Natural killer cell (primary cell): Measurements from ENCODE around the gene CLDN18. TPM values are rescaled to one million over a fixed set of nuclear protein-coding genes. Genes with fewer than 3 reads are reported as not detected.

Experiments
- ATAC-seq, 3 donors: fragments of 150-1000 bp in 2 of 3; fragments of 200-7000 bp in 1 of 3; cut with Tn5 transposase; 1 replicate in 1 of 3; 2 replicates in 2 of 3; pipeline ENCODE4 v1.10.0; 2021; ENCODE audit warnings: mild to moderate bottlenecking in 2 of 3, moderate library complexity in 2 of 3
- DNase-seq, 2 donors: peaks; one replicate each; pipeline versions ENCODE4 v3.0.0 to v3.0.0-alpha.2; 2013 to 2021; ENCODE audit warnings: mixed read lengths in 1 of 2
- H3K27ac ChIP-seq: one replicate; pipeline ENCODE4 v1.5.1; 2013; ENCODE audit warnings: mild to moderate bottlenecking, low read length
- H3K27me3 ChIP-seq: one replicate; pipeline ENCODE4 v1.6.1; 2013; ENCODE audit warnings: low read length; ENCODE audit not compliant: control insufficient read depth, insufficient read depth
- H3K36me3 ChIP-seq: one replicate; pipeline ENCODE4 v1.6.1; 2013; ENCODE audit warnings: low read length; ENCODE audit not compliant: control insufficient read depth, insufficient read depth
- H3K4me1 ChIP-seq: one replicate; pipeline ENCODE4 v1.6.1; 2013; ENCODE audit warnings: low read length; ENCODE audit not compliant: control insufficient read depth, insufficient read depth
- H3K4me3 ChIP-seq: one replicate; pipeline ENCODE4 v1.5.1; 2013; ENCODE audit warnings: low read length
- H3K9me3 ChIP-seq: one replicate; pipeline ENCODE4 v1.6.1; 2013; ENCODE audit warnings: low read length; ENCODE audit not compliant: control insufficient read depth, insufficient read depth
- H3K27ac Mint-ChIP-seq, 2 donors: one replicate each; pipeline ENCODE4 v1.8.0; 2022; ENCODE audit warnings: mild to moderate bottlenecking in 2 of 2, mixed read lengths in 2 of 2, moderate library complexity in 1 of 2
- H3K27me3 Mint-ChIP-seq, 2 donors: one replicate each; pipeline ENCODE4 v1.8.0; 2022; ENCODE audit warnings: low read depth in 2 of 2, mixed read lengths in 2 of 2
- H3K36me3 Mint-ChIP-seq: one replicate; pipeline ENCODE4 v1.8.0; 2022; ENCODE audit warnings: mixed read lengths
- H3K4me1 Mint-ChIP-seq, 2 donors: one replicate each; pipeline ENCODE4 v1.8.0; 2022; ENCODE audit warnings: mixed read lengths in 2 of 2
- H3K4me3 Mint-ChIP-seq: one replicate; pipeline ENCODE4 v1.8.0; 2022; ENCODE audit warnings: mild to moderate bottlenecking, moderate library complexity, mixed read lengths
- H3K9me3 Mint-ChIP-seq, 2 donors: one replicate each; pipeline ENCODE4 v1.8.0; 2022; ENCODE audit warnings: mixed read lengths in 2 of 2
- WGBS: methylation state at CpG from one replicate; pipeline ENCODE4 v1.1.7; 2013; ENCODE audit warnings: missing lambda C conversion rate; ENCODE audit not compliant: insufficient coverage; 5-methylcytosine and 5-hydroxymethylcytosine counted together
- intact Hi-C: fragments of 100-400 bp; cut with micrococcal nuclease; formaldehyde crosslinking; loops from one replicate; pipeline ENCODE4 v1.14.2; 2022
- total RNA-seq, 4 donors: library from RNA; stranded (reverse); fragments of 120-200 nt in 1 of 4; gene quantifications; one replicate each; pipeline versions ENCODE4 v1.2.3 to v1.2.4, GENCODE V29; 2013 to 2022
- TF ChIP-seq, protein P1 (sequence below): fragments of 200-600 bp; IDR thresholded peaks from one replicate; pipeline ENCODE4 v1.8.0; 2022; ENCODE audit warnings: antibody characterized with exemption

CLDN18 gene
- total RNA-seq, 3 donors from 2014 or later (not counting 1 experiment from before 2014, with no cell fraction given): not detected

DNA sequence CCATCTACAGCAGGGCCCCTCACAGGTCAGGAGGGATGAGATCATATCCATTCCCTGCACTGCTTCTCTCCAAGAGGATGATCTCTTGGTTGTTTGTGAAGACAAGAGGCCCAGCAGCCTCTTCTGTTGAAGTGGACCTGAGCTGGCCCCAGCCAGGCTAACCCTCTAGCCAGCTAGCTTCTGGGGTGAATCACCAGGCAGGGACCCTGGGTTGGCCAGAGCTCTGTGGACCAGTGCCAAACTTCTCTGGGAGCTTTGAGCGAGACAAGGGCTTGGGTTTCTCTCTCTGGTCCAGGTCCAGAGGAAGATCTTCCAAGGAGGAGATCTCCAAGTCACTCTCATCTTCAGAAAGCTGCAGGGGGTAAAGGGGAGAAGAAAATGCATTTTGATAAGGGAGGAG lies 52.7 kb downstream of the CLDN18 start:
- H3K27me3 ChIP-seq: no peaks in the 10 kb centered on the region
- H3K27ac ChIP-seq: no peak overlapping the region
- TF ChIP-seq, protein P1, sequence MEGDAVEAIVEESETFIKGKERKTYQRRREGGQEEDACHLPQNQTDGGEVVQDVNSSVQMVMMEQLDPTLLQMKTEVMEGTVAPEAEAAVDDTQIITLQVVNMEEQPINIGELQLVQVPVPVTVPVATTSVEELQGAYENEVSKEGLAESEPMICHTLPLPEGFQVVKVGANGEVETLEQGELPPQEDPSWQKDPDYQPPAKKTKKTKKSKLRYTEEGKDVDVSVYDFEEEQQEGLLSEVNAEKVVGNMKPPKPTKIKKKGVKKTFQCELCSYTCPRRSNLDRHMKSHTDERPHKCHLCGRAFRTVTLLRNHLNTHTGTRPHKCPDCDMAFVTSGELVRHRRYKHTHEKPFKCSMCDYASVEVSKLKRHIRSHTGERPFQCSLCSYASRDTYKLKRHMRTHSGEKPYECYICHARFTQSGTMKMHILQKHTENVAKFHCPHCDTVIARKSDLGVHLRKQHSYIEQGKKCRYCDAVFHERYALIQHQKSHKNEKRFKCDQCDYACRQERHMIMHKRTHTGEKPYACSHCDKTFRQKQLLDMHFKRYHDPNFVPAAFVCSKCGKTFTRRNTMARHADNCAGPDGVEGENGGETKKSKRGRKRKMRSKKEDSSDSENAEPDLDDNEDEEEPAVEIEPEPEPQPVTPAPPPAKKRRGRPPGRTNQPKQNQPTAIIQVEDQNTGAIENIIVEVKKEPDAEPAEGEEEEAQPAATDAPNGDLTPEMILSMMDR: no peak
- no peak overlapping the region for H3K4me3 ChIP-seq
- intact Hi-C loops: no loop called here
- ATAC-seq: no peak
- DNase-seq: no peak
- H3K4me3 Mint-ChIP-seq: no peak overlapping the region
- no peaks in the 10 kb centered on the region for H3K36me3 Mint-ChIP-seq
- H3K27me3 Mint-ChIP-seq: peaks cover 0 to 4% of the 10 kb centered on the region in 2 donors
- no peaks in the 10 kb centered on the region for H3K9me3 Mint-ChIP-seq
- H3K4me1 ChIP-seq: no peaks in the 10 kb centered on the region
- WGBS: 89% methylated on average over 1 of the region's 1 CpG
- no peak overlapping the region for H3K27ac Mint-ChIP-seq
- no peaks in the 10 kb centered on the region for H3K4me1 Mint-ChIP-seq
- no peaks in the 10 kb centered on the region for H3K36me3 ChIP-seq
- no peaks in the 10 kb centered on the region for H3K9me3 ChIP-seq

DNA sequence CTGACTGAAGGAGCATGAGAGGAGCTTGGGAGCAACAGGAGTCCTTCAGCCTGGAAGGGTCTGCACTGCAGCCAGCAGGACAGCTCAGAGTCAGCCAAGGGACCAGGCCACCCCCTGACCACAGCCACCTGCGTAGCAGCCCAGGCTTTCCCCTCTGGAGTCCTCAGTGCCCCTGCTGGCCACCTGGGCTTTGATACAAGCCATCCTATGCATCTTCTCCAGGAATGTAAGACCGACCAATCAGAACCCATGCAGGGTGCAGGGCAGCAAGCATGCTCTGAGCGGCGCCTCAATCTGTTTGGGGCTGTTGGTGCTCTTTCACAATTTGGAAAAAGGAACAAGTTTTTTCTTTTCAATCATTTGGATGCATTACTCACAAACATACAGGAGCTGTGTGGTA lies 53.5 kb downstream of the CLDN18 start:
- WGBS: 63% methylated on average over 4 of the region's 4 CpGs
- no peaks in the 10 kb centered on the region for H3K9me3 Mint-ChIP-seq
- intact Hi-C loops: no loop called here
- H3K4me1 Mint-ChIP-seq: no peaks in the 10 kb centered on the region
- H3K27me3 Mint-ChIP-seq: peaks cover under 1 to 2% of the 10 kb centered on the region in 2 donors
- Histone ChIP-seq H3K4me1 (no peaks in the 10 kb centered on the region), H3K9me3 (no peaks in the 10 kb centered on the region), H3K4me3 (no peak overlapping the region), H3K27ac (no peak overlapping the region), H3K27me3 (no peaks in the 10 kb centered on the region), H3K36me3 (no peaks in the 10 kb centered on the region)
- no peak for ATAC-seq
- no peak for DNase-seq
- no peaks in the 10 kb centered on the region for H3K36me3 Mint-ChIP-seq
- no peak overlapping the region for H3K4me3 Mint-ChIP-seq
- H3K27ac Mint-ChIP-seq: no peak overlapping the region
- TF ChIP-seq, protein P1: no peak

DNA sequence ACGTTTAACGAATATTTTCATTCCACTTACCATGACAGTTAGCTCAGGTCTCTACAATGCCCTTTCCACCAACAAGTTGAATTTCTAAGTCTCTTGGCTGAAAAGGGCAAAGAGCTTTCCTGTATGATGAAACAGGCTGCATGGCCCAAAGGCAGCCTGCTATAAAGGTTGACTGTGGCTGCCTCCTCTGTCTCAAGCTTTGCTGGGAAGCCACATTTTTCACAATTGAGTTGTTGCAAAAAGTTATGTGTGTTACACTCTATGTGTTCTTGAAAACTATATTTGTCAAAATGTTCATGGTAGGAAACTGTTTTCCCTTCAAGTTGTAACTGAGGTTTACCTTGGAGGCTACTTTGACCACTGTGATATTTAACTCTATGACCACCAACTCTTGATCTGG lies 56.0 kb downstream of the CLDN18 start:
- DNase-seq (no peak), ATAC-seq (no peak)
- Histone ChIP-seq H3K27me3 (no peaks in the 10 kb centered on the region), H3K9me3 (no peaks in the 10 kb centered on the region), H3K27ac (no peak overlapping the region), H3K4me1 (no peaks in the 10 kb centered on the region), H3K36me3 (no peaks in the 10 kb centered on the region), H3K4me3 (no peak overlapping the region)
- TF ChIP-seq, protein P1: no peak
- Mint-ChIP-seq H3K9me3 (no peaks in the 10 kb centered on the region), H3K27me3 (peaks cover 5 to 13% of the 10 kb centered on the region in 2 donors), H3K27ac (no peak overlapping the region), H3K4me3 (no peak overlapping the region), H3K4me1 (no peaks in the 10 kb centered on the region), H3K36me3 (no peaks in the 10 kb centered on the region)
- 84% methylated on average over 2 of the region's 2 CpGs for WGBS
- intact Hi-C loops: no loop called here

DNA sequence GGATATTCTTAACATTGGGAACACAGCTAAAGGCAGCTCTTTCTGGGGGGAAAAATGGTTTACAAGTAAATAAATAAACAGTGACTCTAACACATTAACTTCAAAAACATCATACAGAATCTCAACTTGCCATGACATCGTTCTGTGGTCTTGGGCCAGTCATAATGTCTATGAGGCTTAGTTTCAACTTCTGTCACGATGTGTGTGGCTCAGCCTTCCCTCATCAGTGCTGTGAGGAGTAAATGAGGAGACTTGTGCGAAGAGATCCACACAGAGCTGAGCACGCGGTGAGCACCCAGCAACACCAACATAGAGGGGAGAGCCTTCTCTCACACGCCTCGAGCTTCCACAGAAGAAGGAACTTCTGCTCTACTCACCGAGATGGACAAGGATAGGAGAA lies 56.4 kb downstream of the CLDN18 start:
- no peaks in the 10 kb centered on the region for H3K27me3 ChIP-seq
- peaks cover 5 to 13% of the 10 kb centered on the region in 2 donors for H3K27me3 Mint-ChIP-seq
- no peaks in the 10 kb centered on the region for H3K9me3 ChIP-seq
- WGBS: 61% methylated on average over 8 of the region's 8 CpGs
- TF ChIP-seq, protein P1: no peak
- no peak overlapping the region for H3K4me3 Mint-ChIP-seq
- H3K4me1 ChIP-seq: no peaks in the 10 kb centered on the region
- H3K27ac Mint-ChIP-seq: no peak overlapping the region
- H3K27ac ChIP-seq: no peak overlapping the region
- intact Hi-C loops: no loop called here
- ATAC-seq (no peak), DNase-seq (no peak)
- no peaks in the 10 kb centered on the region for H3K36me3 Mint-ChIP-seq
- no peaks in the 10 kb centered on the region for H3K36me3 ChIP-seq
- no peak overlapping the region for H3K4me3 ChIP-seq
- no peaks in the 10 kb centered on the region for H3K9me3 Mint-ChIP-seq
- no peaks in the 10 kb centered on the region for H3K4me1 Mint-ChIP-seq
